GM23248 (cell line): ENCODE results near the gene C5orf22. TPM values are rescaled to one million over a fixed set of nuclear protein-coding genes. Genes with fewer than 3 reads are reported as not detected.
A peak's percentile ranks its signal among the peaks of the same experiment; 100 is the strongest.

Experiments
- DNase-seq: peaks from one replicate; pipeline ENCODE4 v3.0.0-alpha.2; 2015
- H2AFZ ChIP-seq: fragments of 200-600 bp; sonication (generic); 2 replicates; pipeline ENCODE4 v1.6.1; 2016; ENCODE audit warnings: antibody characterized with exemption
- H3F3A ChIP-seq: fragments of 200-600 bp; sonication (generic); 2 replicates; pipeline ENCODE4 v1.6.1; 2016; ENCODE audit warnings: mild to moderate bottlenecking, antibody characterized with exemption, mixed run types; ENCODE audit not compliant: insufficient read depth
- H3K27ac ChIP-seq: fragments of 200-600 bp; sonication (generic); 2 replicates; pipeline ENCODE4 v1.5.1; 2016; ENCODE audit warnings: mild to moderate bottlenecking
- H3K27me3 ChIP-seq: fragments of 200-600 bp; sonication (generic); replicated peaks from 2 replicates; pipeline ENCODE4 v1.6.1; 2016; ENCODE audit warnings: mild to moderate bottlenecking; ENCODE audit not compliant: insufficient read depth
- H3K36me3 ChIP-seq: fragments of 200-600 bp; sonication (generic); 2 replicates; pipeline ENCODE4 v1.6.1; 2016; ENCODE audit warnings: low read depth, mild to moderate bottlenecking
- H3K4me1 ChIP-seq: fragments of 200-600 bp; sonication (generic); 2 replicates; pipeline ENCODE4 v1.6.1; 2016; ENCODE audit warnings: mild to moderate bottlenecking; ENCODE audit not compliant: insufficient read depth
- H3K4me2 ChIP-seq: fragments of 200-600 bp; sonication (generic); one replicate; pipeline ENCODE4 v1.6.1; 2016; ENCODE audit warnings: mild to moderate bottlenecking; ENCODE audit not compliant: unreplicated experiment
- H3K4me3 ChIP-seq: fragments of 200-600 bp; sonication (generic); 2 replicates; pipeline ENCODE4 v1.5.1; 2016; ENCODE audit warnings: mild to moderate bottlenecking
- H3K79me2 ChIP-seq: fragments of 200-600 bp; sonication (generic); 2 replicates; pipeline ENCODE4 v1.6.1; 2016; ENCODE audit warnings: mild to moderate bottlenecking; ENCODE audit not compliant: insufficient read depth
- H3K9ac ChIP-seq: fragments of 200-600 bp; sonication (generic); 2 replicates; pipeline ENCODE4 v1.6.1; 2016; ENCODE audit warnings: mild to moderate bottlenecking
- H3K9me2 ChIP-seq: fragments of 200-600 bp; sonication (generic); 2 replicates; pipeline ENCODE4 v1.6.1; 2016; ENCODE audit warnings: mixed run types, mild to moderate bottlenecking, moderate library complexity; ENCODE audit not compliant: insufficient read depth
- H3K9me3 ChIP-seq: fragments of 200-600 bp; sonication (generic); one replicate; pipeline ENCODE4 v1.6.1; 2017; ENCODE audit warnings: low read depth
- H4K20me1 ChIP-seq: fragments of 200-600 bp; sonication (generic); 2 replicates; pipeline ENCODE4 v1.6.0; 2016; ENCODE audit not compliant: insufficient read depth
- EZH2 ChIP-seq: fragments of 200-600 bp; sonication (generic); IDR thresholded peaks from 2 replicates; pipeline ENCODE4 v1.6.1; 2018; ENCODE audit warnings: antibody characterized with exemption, mild to moderate bottlenecking; ENCODE audit not compliant: insufficient read depth, poor library complexity, severe bottlenecking
- EZH2phosphoT487 ChIP-seq: fragments of 200-600 bp; sonication (generic); IDR thresholded peaks from 2 replicates; pipeline ENCODE4 v1.6.1; 2018; ENCODE audit warnings: antibody characterized with exemption, moderate library complexity, mild to moderate bottlenecking, low read depth; ENCODE audit not compliant: insufficient read depth
- WGBS, 2 experiments: methylation state at CpG; one replicate each; pipeline ENCODE4 v1.1.6; 2015 to 2017; ENCODE audit warnings: low lambda C conversion rate in 2 of 2, low coverage in 1 of 2; ENCODE audit errors: missing lambda C conversion rate in 2 of 2; 5-methylcytosine and 5-hydroxymethylcytosine counted together
- in situ Hi-C: fragments of 300-500 bp; cut with MboI; formaldehyde crosslinking; loops from 2 replicates; pipeline ENCODE4 v1.15.0; 2020
- polyA plus RNA-seq: library from polyadenylated mRNA; unstranded; fragments of >200 nt; fragmentation: Nextera tagmentation; extraction: Ambion mirVana; gene quantifications from 2 replicates; pipeline ENCODE4 v1.2.1, GENCODE V29; 2016
- total RNA-seq: library from RNA; depleted of rRNA; stranded (reverse); fragments of >200 nt; shearing (Covaris generic); gene quantifications from 2 replicates; pipeline ENCODE4 v1.2.3, GENCODE V29; 2014; rRNA removed

The C5orf22 gene
- total RNA-seq, result 13.5 and 17.1 TPM in 2 replicates
- 19.2 and 20.4 TPM in 2 replicates for polyA plus RNA-seq

DNA sequence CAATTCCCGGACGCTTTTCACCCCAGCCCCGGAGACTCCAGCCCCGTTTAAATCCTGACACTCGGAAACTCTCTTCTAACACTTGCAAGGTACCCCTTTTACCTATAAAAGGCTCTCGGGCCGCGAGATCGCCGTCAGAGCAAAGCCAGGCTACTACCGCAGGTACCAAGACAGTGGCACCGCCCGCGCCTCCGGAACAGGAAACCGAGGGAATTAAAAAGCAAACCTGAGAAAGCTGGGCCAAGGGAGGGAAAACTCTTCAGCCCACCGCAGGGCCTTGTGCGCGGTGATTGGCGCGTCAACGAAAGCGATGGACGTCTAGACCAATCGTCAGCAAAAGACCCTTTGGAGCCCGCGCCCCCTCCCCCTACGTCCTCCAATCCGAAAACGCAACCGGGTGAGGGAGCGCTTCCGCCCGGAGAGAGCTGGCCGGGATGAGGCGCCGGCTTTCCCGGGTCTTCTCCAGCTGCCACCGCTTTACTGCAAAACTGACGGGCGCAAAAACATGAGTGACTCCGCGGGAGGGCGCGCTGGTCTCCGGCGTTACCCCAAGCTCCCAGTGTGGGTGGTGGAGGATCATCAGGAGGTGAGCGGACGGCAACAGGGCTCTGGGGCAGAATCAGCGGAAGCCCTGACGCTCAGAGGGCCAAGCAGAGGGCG is at the start of gene C5orf22, which contains the start of gene DROSHA:
C5orf22 (plus strand) TSS at position 414 of the 660 bp plus-strand sequence; CDS start at position 506, 92 bp downstream.
DROSHA (minus strand) TSS at position 206 of the 660 bp plus-strand sequence. CDS start 3,034 bp downstream, outside the sequence.
- in situ Hi-C loops, result no loop called here
- H4K20me1 ChIP-seq, result no peaks in the 10 kb centered on the region
- peaks cover 28% of the 10 kb centered on the region for H3K4me1 ChIP-seq
- 1 to 2% methylated on average over 51 to 52 of the region's 52 CpGs for WGBS, 2 experiments
- H3K79me2 ChIP-seq, result peaks cover 85% of the 10 kb centered on the region
- no peaks in the 10 kb centered on the region for H3K9me3 ChIP-seq
- TF ChIP-seq EZH2phosphoT487 (no peak), EZH2 (no peak)
- peak within 1 kb of the TSS; percentile 99 for H3K4me2 ChIP-seq
- peak within 1 kb of the TSS; percentile 75 for H3K27ac ChIP-seq
- peak within 1 kb of the TSS; percentile 89 for H3K9ac ChIP-seq
- DNase-seq, result peak; percentile 98
- peaks cover 37% of the 10 kb centered on the region for H3K36me3 ChIP-seq
- peak within 1 kb of the TSS; percentile 98 for H2AFZ ChIP-seq
- H3K27me3 ChIP-seq, result no peaks in the 10 kb centered on the region
- H3K9me2 ChIP-seq, result no peaks in the 10 kb centered on the region
- peak within 1 kb of the TSS; percentile 98 for H3K4me3 ChIP-seq
- H3F3A ChIP-seq, result peaks cover 6% of the 10 kb centered on the region

DNA sequence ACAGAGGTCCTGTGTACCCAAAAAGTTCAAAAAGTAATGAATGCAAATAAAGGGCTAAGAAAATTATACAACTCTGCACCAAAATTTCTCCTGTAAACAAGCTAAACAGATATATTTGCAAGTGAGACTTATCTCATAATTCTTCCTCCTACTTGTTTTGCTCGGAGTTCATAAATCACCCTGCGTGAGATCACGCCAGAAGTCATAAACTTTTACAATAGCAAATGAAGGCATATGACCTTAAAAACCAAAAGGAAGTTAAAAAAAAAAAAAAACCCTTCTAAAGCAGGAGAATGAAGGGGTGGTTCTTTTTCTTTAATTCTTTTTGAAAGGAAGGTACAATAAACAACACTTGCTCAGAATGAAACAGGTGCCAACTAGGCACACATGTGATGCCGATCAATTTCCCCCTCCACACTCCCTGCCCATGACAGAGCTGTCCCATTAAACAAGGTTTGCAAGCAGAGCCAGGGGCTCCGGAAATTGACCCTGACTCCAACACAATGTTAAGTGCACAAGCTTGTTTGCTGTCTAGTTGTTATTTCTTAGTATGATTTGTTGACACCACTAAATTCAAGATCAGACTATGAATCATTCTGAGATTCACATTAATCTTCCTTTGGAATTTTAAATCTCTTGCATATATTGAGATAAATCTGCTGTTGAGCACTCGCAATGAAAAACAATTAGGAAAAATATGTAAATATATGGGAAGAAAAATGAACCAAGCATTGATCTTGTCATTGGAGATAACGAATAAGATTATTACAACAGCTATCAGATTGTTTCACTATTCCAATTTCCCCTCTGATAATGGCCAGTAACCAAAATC is 46.5 kb upstream of the C5orf22 start:
- no peaks in the 10 kb centered on the region for H3K27me3 ChIP-seq
- no peak for TF ChIP-seq EZH2phosphoT487
- no peak for TF ChIP-seq EZH2
- H4K20me1 ChIP-seq, result no peaks in the 10 kb centered on the region
- H3K4me1 ChIP-seq, result peaks cover 5% of the 10 kb centered on the region; the same call in 1 of the 2 replicates
- DNase-seq, result no peak
- no peak overlapping the region for H3K4me3 ChIP-seq
- no peak overlapping the region for H2AFZ ChIP-seq
- peaks cover 42% of the 10 kb centered on the region for H3K36me3 ChIP-seq
- no peak overlapping the region for H3K27ac ChIP-seq
- no peaks in the 10 kb centered on the region for H3F3A ChIP-seq
- 89 to 92% methylated on average over 7 of the region's 7 CpGs for WGBS, 2 experiments
- H3K9me3 ChIP-seq, result no peaks in the 10 kb centered on the region
- no peak overlapping the region for H3K4me2 ChIP-seq
- H3K79me2 ChIP-seq, result 0 out of 2 replicates have a peak, but pooled peaks cover 4% of the 10 kb centered on the region
- H3K9ac ChIP-seq, result no peak overlapping the region
- no peaks in the 10 kb centered on the region for H3K9me2 ChIP-seq
- in situ Hi-C loops, result no loop called here

DNA sequence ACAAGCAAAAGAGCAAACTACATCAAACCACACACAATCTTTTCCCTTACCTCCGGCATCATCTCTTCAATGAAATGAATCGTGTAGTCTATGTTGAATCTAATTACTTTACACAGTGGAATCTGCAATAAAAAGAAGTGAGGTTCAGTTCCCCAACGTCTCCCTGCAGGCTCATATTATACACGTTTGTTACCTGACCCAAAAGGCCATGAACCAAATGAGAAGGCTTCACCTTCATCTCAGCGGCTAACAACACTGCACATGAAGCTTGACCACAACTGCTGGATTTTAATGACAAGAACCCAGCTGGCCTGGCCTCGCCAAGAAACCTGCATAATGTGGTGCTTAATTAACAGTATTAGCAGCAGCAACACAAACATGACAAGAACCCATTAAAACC is 45.7 kb upstream of the C5orf22 start:
- H4K20me1 ChIP-seq, result no peaks in the 10 kb centered on the region
- no peak overlapping the region for H2AFZ ChIP-seq
- no peaks in the 10 kb centered on the region for H3F3A ChIP-seq
- no peak overlapping the region for H3K4me2 ChIP-seq
- H3K4me1 ChIP-seq, result peaks cover 2% of the 10 kb centered on the region; the same call in 1 of the 2 replicates
- H3K27ac ChIP-seq, result no peak overlapping the region
- WGBS, 2 experiments, result 92 to 97% methylated on average over 6 of the region's 6 CpGs
- peaks cover 41% of the 10 kb centered on the region; the same call in 1 of the 2 replicates for H3K36me3 ChIP-seq
- DNase-seq, result no peak
- TF ChIP-seq EZH2phosphoT487, result no peak
- TF ChIP-seq EZH2, result no peak
- no peak overlapping the region for H3K9ac ChIP-seq
- no peak overlapping the region for H3K4me3 ChIP-seq
- no peaks in the 10 kb centered on the region for H3K27me3 ChIP-seq
- no peaks in the 10 kb centered on the region for H3K9me3 ChIP-seq
- H3K79me2 ChIP-seq, result 0 out of 2 replicates have a peak, but pooled peaks cover 4% of the 10 kb centered on the region
- in situ Hi-C loops, result no loop called here
- H3K9me2 ChIP-seq, result no peaks in the 10 kb centered on the region

DNA sequence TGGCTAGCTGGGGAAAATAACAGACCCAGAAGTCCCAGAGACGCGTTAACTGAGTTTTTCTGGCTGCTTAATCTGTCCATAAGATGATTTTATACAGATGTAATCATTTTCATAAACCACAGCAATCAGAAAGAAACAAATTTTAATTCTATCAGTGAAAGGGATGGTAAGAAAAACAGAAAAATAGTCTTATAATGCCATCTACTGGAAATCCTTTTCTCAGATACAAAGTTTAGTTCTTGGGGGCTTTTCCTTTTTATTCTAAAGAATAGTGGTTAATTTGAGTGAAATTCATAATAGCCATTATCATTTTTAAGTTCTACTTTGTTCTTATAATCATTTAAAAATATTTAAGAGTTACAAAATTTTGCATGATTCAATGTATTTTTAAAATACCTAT is 44.6 kb upstream of the C5orf22 start:
- Histone ChIP-seq H2AFZ (no peak overlapping the region), H3K79me2 (0 out of 2 replicates have a peak, but pooled peaks cover 4% of the 10 kb centered on the region), H3F3A (no peaks in the 10 kb centered on the region), H3K4me1 (no peaks in the 10 kb centered on the region), H3K27me3 (no peaks in the 10 kb centered on the region), H3K9ac (no peak overlapping the region), H3K4me2 (no peak overlapping the region), H3K36me3 (peaks cover 44% of the 10 kb centered on the region), H4K20me1 (no peaks in the 10 kb centered on the region), H3K9me3 (no peaks in the 10 kb centered on the region), H3K9me2 (no peaks in the 10 kb centered on the region), H3K27ac (no peak overlapping the region), H3K4me3 (no peak overlapping the region)
- TF ChIP-seq EZH2, result no peak
- TF ChIP-seq EZH2phosphoT487, result no peak
- 44 to 48% methylated on average over 2 of the region's 2 CpGs for WGBS, 2 experiments
- in situ Hi-C loops, result no loop called here
- DNase-seq, result peak; percentile 19
